Memory B cell (primary cell): ENCODE data around the gene POLR1A.

ENCODE experiments used
- ATAC-seq: fragments of 150-1000 bp; cut with Tn5 transposase; 2 replicates; pipeline ENCODE4 v1.10.0; 2021; ENCODE audit warnings: low read depth, mild to moderate bottlenecking, moderate library complexity
- DNase-seq, 2 donors: peaks; one replicate each; pipeline ENCODE4 v3.0.0; 2022; ENCODE audit warnings: low spot score in 2 of 2
- H3K27ac Mint-ChIP-seq: one replicate; pipeline ENCODE4 v1.8.0; 2022; ENCODE audit warnings: mild to moderate bottlenecking, moderate library complexity, mixed read lengths
- H3K27me3 Mint-ChIP-seq: one replicate; pipeline ENCODE4 v1.8.0; 2022; ENCODE audit warnings: mixed read lengths
- H3K36me3 Mint-ChIP-seq: one replicate; pipeline ENCODE4 v1.8.0; 2022; ENCODE audit warnings: mild to moderate bottlenecking, mixed read lengths
- H3K4me1 Mint-ChIP-seq: one replicate; pipeline ENCODE4 v1.8.0; 2022; ENCODE audit warnings: mixed read lengths
- H3K4me3 Mint-ChIP-seq: one replicate; pipeline ENCODE4 v1.8.0; 2022; ENCODE audit warnings: mild to moderate bottlenecking, moderate library complexity, mixed read lengths
- H3K9me3 Mint-ChIP-seq: one replicate; pipeline ENCODE4 v1.8.0; 2022; ENCODE audit warnings: mixed read lengths

Gene POLR1A

GRCh38 chr2:85976106-85976920 is 129.4 kb downstream of the POLR1A start:
- no peak overlapping the region for H3K4me3 Mint-ChIP-seq
- H3K27me3 Mint-ChIP-seq = no peaks in the 10 kb centered on the region
- no peak for DNase-seq
- no peak for ATAC-seq
- peaks cover 3% of the 10 kb centered on the region for H3K36me3 Mint-ChIP-seq
- H3K27ac Mint-ChIP-seq = no peak overlapping the region
- peaks cover 6% of the 10 kb centered on the region for H3K9me3 Mint-ChIP-seq
- peaks cover 17% of the 10 kb centered on the region for H3K4me1 Mint-ChIP-seq

- ATAC-seq (no peak), DNase-seq (no peak)
- H3K9me3 Mint-ChIP-seq = peaks cover 6% of the 10 kb centered on the region
- no peak overlapping the region for H3K4me3 Mint-ChIP-seq
- no peak overlapping the region for H3K27ac Mint-ChIP-seq
- H3K36me3 Mint-ChIP-seq = peaks cover 3% of the 10 kb centered on the region
- H3K27me3 Mint-ChIP-seq = no peaks in the 10 kb centered on the region
- H3K4me1 Mint-ChIP-seq = peaks cover 15% of the 10 kb centered on the region
Measured at GRCh38 chr2:85975581-85975980, 130.1 kb downstream of the POLR1A start.

DNA sequence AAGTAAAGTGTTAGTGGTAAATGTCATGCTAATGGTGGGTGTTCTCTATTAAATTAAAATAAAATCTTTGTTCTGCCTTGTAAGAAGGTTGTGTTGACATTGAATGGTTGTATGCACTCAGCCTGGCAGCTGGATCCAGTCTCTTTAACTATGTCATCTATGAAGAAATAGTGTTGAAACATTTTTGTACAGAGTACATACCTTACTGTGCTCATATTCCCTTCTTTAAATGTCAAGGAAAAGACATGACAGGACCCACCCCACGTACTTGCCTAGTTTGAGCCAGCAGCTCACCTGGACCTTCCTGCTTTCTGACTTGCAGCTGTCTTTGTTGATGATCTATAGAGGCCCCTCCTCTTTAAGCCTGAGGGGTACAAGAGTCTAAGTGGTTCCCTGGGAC is 131.3 kb downstream of the POLR1A start:
- Mint-ChIP-seq H3K4me1 (peaks cover 6% of the 10 kb centered on the region), H3K4me3 (no peak overlapping the region), H3K9me3 (peaks cover 8% of the 10 kb centered on the region), H3K27me3 (no peaks in the 10 kb centered on the region), H3K36me3 (peaks cover 3% of the 10 kb centered on the region), H3K27ac (no peak overlapping the region)
- DNase-seq (no peak), ATAC-seq (no peak)

DNA sequence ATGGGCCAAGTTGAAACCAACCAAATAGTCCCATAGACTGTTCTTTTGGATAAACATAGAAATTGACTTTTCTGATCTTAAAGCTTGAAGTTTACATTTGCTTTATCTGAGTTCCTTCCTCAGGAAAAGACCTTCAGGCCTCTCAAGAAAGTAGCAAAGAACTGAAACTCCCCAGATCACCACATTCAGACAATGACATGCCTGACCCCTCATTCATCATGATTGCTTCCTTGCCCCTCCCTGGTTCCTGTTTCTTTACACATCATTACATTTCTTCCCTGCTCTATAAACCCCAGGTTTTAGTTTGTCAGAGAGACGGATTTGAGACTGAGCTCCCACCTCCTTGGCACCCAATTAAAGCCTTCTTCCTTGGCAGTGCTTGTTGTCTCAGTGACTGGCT is 133.3 kb downstream of the POLR1A start:
- Mint-ChIP-seq H3K36me3 (peaks cover 2% of the 10 kb centered on the region), H3K4me1 (no peaks in the 10 kb centered on the region), H3K9me3 (peaks cover 8% of the 10 kb centered on the region), H3K4me3 (no peak overlapping the region), H3K27ac (no peak overlapping the region), H3K27me3 (no peaks in the 10 kb centered on the region)
- ATAC-seq (no peak), DNase-seq (no peak)

GRCh38 chr2:85971366-85971765 is 134.3 kb downstream of the POLR1A start:
- no peaks in the 10 kb centered on the region for H3K4me1 Mint-ChIP-seq
- ATAC-seq (no peak), DNase-seq (no peak)
- H3K27ac Mint-ChIP-seq = no peak overlapping the region
- no peak overlapping the region for H3K4me3 Mint-ChIP-seq
- no peaks in the 10 kb centered on the region for H3K27me3 Mint-ChIP-seq
- H3K36me3 Mint-ChIP-seq = peaks cover 2% of the 10 kb centered on the region
- H3K9me3 Mint-ChIP-seq = peaks cover 8% of the 10 kb centered on the region
